ENCODE results near the gene PSME3IP1.

- TF ChIP-seq POLR2A (IDR thresholded peaks at IDR 0.05) (no peak), CTCF (IDR thresholded peaks at IDR 0.05) (no peak)
These were observed 54.4 kb downstream of the PSME3IP1 start for GRCh38 chr16:57131351-57131970.
